GM12872 (cell line): Measurements from ENCODE around the gene C1orf159.

ENCODE experiments used
- CTCF ChIP-seq: IDR thresholded peaks from 3 replicates; pipeline ENCODE4 v1.5.1; 2011; ENCODE audit warnings: low read depth, mild to moderate bottlenecking, low read length, moderate library complexity; ENCODE audit not compliant: insufficient read depth

Gene C1orf159

GRCh38 chr1:1088029-1088800 lies 27.7 kb downstream of the C1orf159 start:
- no peak for TF ChIP-seq CTCF

- TF ChIP-seq CTCF: no peak
Measured at GRCh38 chr1:1087351-1088028, 28.4 kb downstream of the C1orf159 start.

GRCh38 chr1:1086911-1087341 lies 29.0 kb downstream of the C1orf159 start:
- no peak for TF ChIP-seq CTCF

GRCh38 chr1:1085911-1086841 lies 29.7 kb downstream of the C1orf159 start:
- TF ChIP-seq CTCF: no peak

- no peak for TF ChIP-seq CTCF
Measured at GRCh38 chr1:1085171-1085841, 30.6 kb downstream of the C1orf159 start.

- TF ChIP-seq CTCF: no peak
Measured at GRCh38 chr1:1084372-1085170, 31.3 kb downstream of the C1orf159 start.
